ENCODE measurements around the gene EML1. TPM values are rescaled to one million over a fixed set of nuclear protein-coding genes. Genes with fewer than 3 reads are reported as not detected.

Gene EML1, protein sequence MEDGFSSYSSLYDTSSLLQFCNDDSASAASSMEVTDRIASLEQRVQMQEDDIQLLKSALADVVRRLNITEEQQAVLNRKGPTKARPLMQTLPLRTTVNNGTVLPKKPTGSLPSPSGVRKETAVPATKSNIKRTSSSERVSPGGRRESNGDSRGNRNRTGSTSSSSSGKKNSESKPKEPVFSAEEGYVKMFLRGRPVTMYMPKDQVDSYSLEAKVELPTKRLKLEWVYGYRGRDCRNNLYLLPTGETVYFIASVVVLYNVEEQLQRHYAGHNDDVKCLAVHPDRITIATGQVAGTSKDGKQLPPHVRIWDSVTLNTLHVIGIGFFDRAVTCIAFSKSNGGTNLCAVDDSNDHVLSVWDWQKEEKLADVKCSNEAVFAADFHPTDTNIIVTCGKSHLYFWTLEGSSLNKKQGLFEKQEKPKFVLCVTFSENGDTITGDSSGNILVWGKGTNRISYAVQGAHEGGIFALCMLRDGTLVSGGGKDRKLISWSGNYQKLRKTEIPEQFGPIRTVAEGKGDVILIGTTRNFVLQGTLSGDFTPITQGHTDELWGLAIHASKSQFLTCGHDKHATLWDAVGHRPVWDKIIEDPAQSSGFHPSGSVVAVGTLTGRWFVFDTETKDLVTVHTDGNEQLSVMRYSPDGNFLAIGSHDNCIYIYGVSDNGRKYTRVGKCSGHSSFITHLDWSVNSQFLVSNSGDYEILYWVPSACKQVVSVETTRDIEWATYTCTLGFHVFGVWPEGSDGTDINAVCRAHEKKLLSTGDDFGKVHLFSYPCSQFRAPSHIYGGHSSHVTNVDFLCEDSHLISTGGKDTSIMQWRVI
- total RNA-seq, result 2.4 and 5.5 TPM in 2 replicates

DNA sequence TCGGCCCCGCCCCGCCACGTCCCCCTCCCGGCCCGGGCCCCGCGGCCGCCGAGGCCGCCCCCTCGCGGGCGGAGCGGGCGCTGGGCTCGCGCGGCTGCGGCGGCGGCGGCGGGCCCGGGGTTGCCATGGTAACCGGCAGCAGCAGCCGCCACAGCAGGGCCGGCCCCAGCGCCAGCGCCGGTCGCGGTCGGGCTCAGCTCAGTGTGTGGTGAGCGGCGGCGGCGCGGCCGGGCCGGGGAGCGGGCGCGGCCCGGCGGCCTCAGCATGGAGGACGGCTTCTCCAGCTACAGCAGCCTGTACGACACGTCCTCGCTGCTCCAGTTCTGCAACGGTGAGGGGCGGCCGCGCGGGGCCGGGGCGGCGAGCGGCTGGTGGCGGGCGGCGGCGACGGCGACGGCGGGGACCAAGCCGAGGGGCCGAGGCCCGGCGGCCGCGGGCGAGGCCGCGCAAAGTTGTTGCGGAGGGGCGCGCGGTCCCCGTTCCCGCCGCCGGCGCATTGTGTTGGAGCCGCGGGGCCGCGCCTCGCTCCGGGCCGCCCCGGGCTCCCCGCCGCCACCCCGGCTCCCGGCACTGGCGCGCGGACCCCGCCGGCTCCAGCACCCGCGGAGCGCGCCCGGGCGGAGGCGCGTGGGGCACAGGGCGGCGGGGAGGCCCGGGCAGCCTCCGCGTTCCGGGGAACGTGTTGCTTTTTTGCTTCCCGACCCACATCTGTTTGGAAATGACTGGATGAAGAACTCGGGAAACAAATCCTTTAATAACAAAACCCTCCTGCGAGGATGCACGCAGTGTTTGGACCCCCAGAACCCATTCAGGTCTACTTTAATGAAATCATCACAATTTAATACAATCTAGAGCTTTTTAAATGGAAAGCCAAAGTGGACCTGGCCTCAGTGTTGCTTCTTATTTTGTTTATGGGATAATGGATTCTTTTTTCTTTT, at the start of gene EML1:
Gene EML1 (plus strand): TSS at position 201 of the 938 bp plus-strand sequence. CDS start 64 bp downstream, at position 265.

Other genes with a start within 250 kb of the EML1 start
- gene CCDC85C, start 189.2 kb upstream of the EML1 start, total RNA-seq, result 30.8 and 49.6 TPM in 2 replicates
- gene HHIPL1, start 148.3 kb upstream of the EML1 start, total RNA-seq, result 1.0 and 1.7 TPM in 2 replicates
- gene CYP46A1, start 109.1 kb upstream of the EML1 start, total RNA-seq, result 0.07 TPM in 1 of 2 replicates, not detected in the other